NCI-H82 treated with DMSO at 0.1 percent for 48 hours (cell line): ENCODE data around the gene LSM2.

Experiments used
- DNase-seq: peaks from one replicate; lab custom pipeline; 2025; ENCODE audit not compliant: unreplicated experiment; lab: John Stamatoyannopoulos, UW

LSM2 gene

DNA sequence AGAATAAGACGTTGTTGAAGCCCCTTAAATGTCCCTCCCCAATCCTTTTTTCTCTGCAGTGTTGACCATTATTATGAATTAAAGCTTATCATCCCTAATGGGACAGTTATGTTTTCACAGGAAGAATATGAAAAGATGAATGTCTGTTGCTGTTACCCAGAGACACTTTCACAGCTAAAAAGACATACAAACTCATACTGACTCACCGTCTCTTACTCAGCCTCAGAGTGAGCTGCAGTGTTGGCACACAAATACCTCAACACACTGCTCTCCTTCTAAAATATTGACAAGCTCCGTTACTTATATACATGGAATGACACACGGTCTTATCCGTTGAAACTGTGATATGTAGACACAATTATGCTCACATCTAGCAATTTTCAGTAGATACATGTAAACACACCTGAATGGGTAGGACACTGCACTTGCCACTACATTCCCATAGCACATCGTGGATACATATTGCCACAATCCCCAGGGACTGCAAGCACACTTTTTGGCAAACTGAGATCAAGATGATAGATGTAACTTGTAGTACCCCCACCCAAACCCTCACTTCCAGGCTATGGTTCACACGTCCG is 53.9 kb downstream of the LSM2 start:
- no peak for DNase-seq

DNA sequence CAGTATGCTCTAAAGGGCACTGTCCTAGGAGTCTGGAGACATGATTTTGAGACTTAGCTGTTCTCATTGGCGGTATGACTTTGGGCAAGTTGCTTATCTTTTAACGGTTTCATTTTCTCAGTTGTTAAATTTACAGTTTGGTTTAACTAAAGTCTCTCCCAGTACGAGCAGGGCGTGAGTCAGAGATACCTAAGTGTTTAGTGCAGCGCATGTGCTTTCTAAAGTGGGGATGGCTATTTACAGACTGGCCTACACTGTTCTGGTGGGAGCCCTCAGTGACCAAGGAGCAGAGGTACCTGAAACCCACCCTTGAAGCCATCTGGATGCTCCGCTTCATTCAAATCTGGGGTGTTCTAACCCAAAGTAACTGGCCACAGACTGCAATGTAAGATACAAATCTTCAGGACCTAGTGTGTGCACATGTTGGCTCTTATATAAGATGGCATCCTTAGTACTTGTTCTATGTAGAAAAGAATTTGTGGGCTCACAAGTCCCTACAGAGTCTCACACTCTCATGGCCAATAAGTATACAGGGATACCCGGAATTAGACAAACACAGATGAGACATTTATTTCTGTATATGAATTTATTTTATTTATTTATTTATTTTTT is 56.2 kb downstream of the LSM2 start:
- no peak for DNase-seq

DNA sequence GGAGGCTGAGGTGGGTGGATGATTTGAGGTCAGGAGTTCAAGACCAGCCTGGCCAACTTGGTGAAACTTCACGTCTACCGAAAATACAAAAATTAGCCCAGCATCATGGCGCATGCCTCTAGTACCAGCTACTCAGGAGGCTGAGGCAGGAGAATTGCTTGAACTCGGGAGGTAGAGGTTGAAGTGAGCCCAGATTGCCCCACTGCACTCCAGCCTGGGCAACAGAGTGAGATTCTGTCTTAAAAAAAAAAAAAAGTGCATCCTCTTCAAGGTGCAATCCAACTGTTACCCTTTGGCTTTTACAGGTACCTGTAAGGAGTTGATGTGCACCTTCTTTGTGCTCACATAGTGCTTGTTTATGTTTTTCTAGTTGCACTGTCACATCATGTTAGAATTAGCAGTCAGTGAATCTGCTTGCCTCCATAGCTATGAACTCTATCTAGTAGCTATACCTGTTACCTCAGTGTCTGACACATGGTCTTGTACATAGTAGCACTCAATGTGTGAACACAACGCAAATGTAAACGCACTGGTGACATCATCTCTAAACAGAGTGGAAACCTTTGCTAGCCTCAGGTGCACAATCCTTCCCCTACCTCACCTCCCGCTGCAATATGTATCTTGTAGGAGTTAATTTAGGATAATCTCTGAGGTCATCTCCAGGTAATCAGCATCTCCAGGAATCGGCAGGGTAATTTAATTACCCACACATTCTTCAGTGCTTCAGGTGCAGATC is 57.3 kb downstream of the LSM2 start:
- DNase-seq: no peak
